Neural progenitor cell (in vitro differentiated cells): ENCODE results near the gene LRP4.

Experiments
- CTCF ChIP-seq: fragments of 200-600 bp; sonication (generic); IDR thresholded peaks from 2 replicates; pipeline ENCODE4 v1.5.1; 2017; ENCODE audit warnings: antibody characterized with exemption, mild to moderate bottlenecking
- EZH2 ChIP-seq: fragments of 200-600 bp; sonication (generic); IDR thresholded peaks from 2 replicates; pipeline ENCODE4 v1.6.1; 2017; ENCODE audit warnings: antibody characterized with exemption, mild to moderate bottlenecking, moderate library complexity

GRCh38 chr11:46849631-46850030 is 68.7 kb downstream of the LRP4 start:
- TF ChIP-seq CTCF (no peak), EZH2 (no peak)
